Upper lobe of left lung (tissue), 6 donors: Measurements from ENCODE around the gene PCYOX1L. TPM values are rescaled to one million over a fixed set of nuclear protein-coding genes. Genes with fewer than 3 reads are reported as not detected.

Experiments
- ATAC-seq, 2 donors: fragments of 200-7000 bp; cut with Tn5 transposase; one replicate each; pipeline ENCODE4 v1.9.1; 2022; ENCODE audit warnings: mild to moderate bottlenecking in 2 of 2, moderate library complexity in 2 of 2; ENCODE audit not compliant: low FRiP score in 2 of 2
- DNase-seq, 2 donors: peaks; one replicate each; pipeline ENCODE4 v3.0.0-alpha.2; 2019 to 2020
- H3K27ac ChIP-seq, 4 donors: fragments of 200-600 bp; sonication (generic); one replicate each; pipeline ENCODE4 v1.5.1; 2016 to 2019
- H3K27me3 ChIP-seq, 4 donors: fragments of 200-600 bp; sonication (generic); one replicate each; pipeline ENCODE4 v1.5.1; 2017 to 2019
- H3K36me3 ChIP-seq, 4 donors: fragments of 200-600 bp; sonication (generic); one replicate each; pipeline ENCODE4 v1.5.1; 2016 to 2019
- H3K4me1 ChIP-seq, 4 donors: fragments of 200-600 bp; sonication (generic); one replicate each; pipeline ENCODE4 v1.5.1; 2018 to 2019
- H3K4me3 ChIP-seq, 4 donors: fragments of 200-600 bp; sonication (generic); one replicate each; pipeline ENCODE4 v1.5.1; 2017 to 2019; ENCODE audit warnings: mild to moderate bottlenecking in 2 of 4, moderate library complexity in 1 of 4
- H3K9me3 ChIP-seq, 4 donors: fragments of 200-600 bp; sonication (generic); one replicate each; pipeline ENCODE4 v1.5.1; 2018 to 2019
- CTCF ChIP-seq, 6 experiments: fragments of 450-650 bp in 4 of 6; fragments of 200-600 bp in 2 of 6; sonication (generic) in 2 of 6; IDR thresholded peaks; one replicate each; pipeline ENCODE4 v1.5.1; 2016 to 2019; ENCODE audit warnings: antibody characterized with exemption in 6 of 6
- EP300 ChIP-seq, 4 donors: sonication (generic); formaldehyde crosslinking; IDR thresholded peaks; one replicate each; pipeline ENCODE4 v1.5.1; 2017; ENCODE audit warnings: antibody characterized with exemption in 4 of 4, control low read depth in 2 of 4
- POLR2A ChIP-seq, 4 donors: fragments of 450-650 bp; IDR thresholded peaks; one replicate each; pipeline ENCODE4 v1.5.1; 2016 to 2017; ENCODE audit warnings: antibody characterized with exemption in 4 of 4, mild to moderate bottlenecking in 2 of 4
- POLR2AphosphoS5 ChIP-seq, 2 donors: sonication (generic); formaldehyde crosslinking; IDR thresholded peaks; one replicate each; pipeline ENCODE4 v1.5.1; 2017; ENCODE audit warnings: antibody characterized with exemption in 2 of 2
- whole genome bisulfite sequencing, 2 donors: methylation state at CpG; one replicate each; pipeline ENCODE4 v1.1.5; 2017 to 2018; 5-methylcytosine and 5-hydroxymethylcytosine counted together
- total RNA-seq, 6 donors: library from RNA; depleted of rRNA in 4 of 6; stranded (reverse); fragments of >200 nt in 4 of 6; gene quantifications; one replicate each; pipeline versions ENCODE4 v1.1.0 to v1.2.1, GENCODE V29; 2016 to 2021
- donor health status: DM: no; HTN: no; CAD: no; lungs with moderate emphysema.
- donor health status: DM: no; HTN: yes; CAD: no; lungs with severe emphysema.

Gene PCYOX1L
- total RNA-seq, 6 donors from 2014 or later = 3.2 to 10.1 (median 5.0) TPM

- TF ChIP-seq CTCF (IDR thresholded peaks at IDR 0.05) (no peak), POLR2AphosphoS5 (IDR thresholded peaks at IDR 0.05) (no peak), POLR2A (IDR thresholded peaks at IDR 0.05) (no peak), EP300 (IDR thresholded peaks at IDR 0.05) (no peak)
- Histone ChIP-seq H3K36me3 (peaks cover 32 to 59% (median 43%) of the 10 kb centered on the region in 4 donors), H3K4me1 (peaks cover 23 to 34% (median 30%) of the 10 kb centered on the region in 4 donors), H3K27me3 (no peaks in the 10 kb centered on the region), H3K9me3 (no peaks in the 10 kb centered on the region), H3K4me3 (no peak overlapping the region), H3K27ac (peak overlapping the region; percentile 3 to 86 (median 62))
- DNase-seq = no peak
- no peak for ATAC-seq
- whole genome bisulfite sequencing, 2 donors = 88% methylated on average over 4 of the region's 4 CpGs
These were observed 8.5 kb upstream of the PCYOX1L start for GRCh38 chr5:149349382-149349781.

- Histone ChIP-seq H3K27me3 (no peaks in the 10 kb centered on the region), H3K9me3 (no peaks in the 10 kb centered on the region), H3K4me3 (no peak overlapping the region), H3K4me1 (peaks cover 9 to 17% (median 16%) of the 10 kb centered on the region in 4 donors), H3K27ac (no peak overlapping the region), H3K36me3 (peaks cover 32 to 75% (median 51%) of the 10 kb centered on the region in 4 donors)
- DNase-seq (no peak), ATAC-seq (no peak)
- TF ChIP-seq POLR2AphosphoS5 (IDR thresholded peaks at IDR 0.05) (no peak), EP300 (IDR thresholded peaks at IDR 0.05) (no peak), CTCF (IDR thresholded peaks at IDR 0.05) (no peak), POLR2A (IDR thresholded peaks at IDR 0.05) (no peak)
- WGBS, 2 donors = 52 to 58% methylated on average over 4 of the region's 4 CpGs
These were observed 5.7 kb upstream of the PCYOX1L start for GRCh38 chr5:149352169-149352568.

- H3K36me3 ChIP-seq = peaks cover 25 to 70% (median 47%) of the 10 kb centered on the region in 4 donors
- H3K9me3 ChIP-seq = no peaks in the 10 kb centered on the region
- WGBS, 2 donors = 92 to 94% methylated on average over 2 of the region's 2 CpGs
- ATAC-seq (no peak), DNase-seq (no peak)
- H3K4me3 ChIP-seq = no peak overlapping the region
- no peak for TF ChIP-seq POLR2AphosphoS5 (IDR thresholded peaks at IDR 0.05)
- no peak for TF ChIP-seq EP300 (IDR thresholded peaks at IDR 0.05)
- TF ChIP-seq CTCF (IDR thresholded peaks at IDR 0.05) = no peak
- TF ChIP-seq POLR2A (IDR thresholded peaks at IDR 0.05) = no peak
- H3K27me3 ChIP-seq = no peaks in the 10 kb centered on the region
- peaks cover 12 to 16% (median 14%) of the 10 kb centered on the region in 4 donors for H3K4me1 ChIP-seq
- H3K27ac ChIP-seq = no peak overlapping the region
These were observed 3.9 kb upstream of the PCYOX1L start for GRCh38 chr5:149353911-149354310.

GRCh38 chr5:149355688-149356087, 2.2 kb upstream of the PCYOX1L start:
- no peak overlapping the region for H3K4me3 ChIP-seq
- no peak for DNase-seq
- H3K36me3 ChIP-seq = peaks cover 10 to 52% (median 30%) of the 10 kb centered on the region in 4 donors
- no peaks in the 10 kb centered on the region for H3K27me3 ChIP-seq
- TF ChIP-seq CTCF (IDR thresholded peaks at IDR 0.05) = no peak
- no peak for TF ChIP-seq POLR2AphosphoS5 (IDR thresholded peaks at IDR 0.05)
- TF ChIP-seq EP300 (IDR thresholded peaks at IDR 0.05) = no peak
- TF ChIP-seq POLR2A (IDR thresholded peaks at IDR 0.05) = no peak
- ATAC-seq = no peak
- H3K4me1 ChIP-seq = peaks cover 7 to 16% (median 12%) of the 10 kb centered on the region in 4 donors
- no peaks in the 10 kb centered on the region for H3K9me3 ChIP-seq
- WGBS, 2 donors = 100% methylated on average over 1 of the region's 1 CpG
- H3K27ac ChIP-seq = no peak overlapping the region

- no peak overlapping the region for H3K27ac ChIP-seq
- H3K9me3 ChIP-seq = no peaks in the 10 kb centered on the region
- WGBS, 2 donors = 85 to 96% methylated on average over 8 of the region's 8 CpGs
- ATAC-seq = no peak
- TF ChIP-seq EP300 (IDR thresholded peaks at IDR 0.05) (no peak), POLR2AphosphoS5 (IDR thresholded peaks at IDR 0.05) (no peak)
- DNase-seq = no peak
- H3K36me3 ChIP-seq = peaks cover 3 to 45% (median 23%) of the 10 kb centered on the region in 4 donors
- no peak overlapping the region for H3K4me3 ChIP-seq
- H3K27me3 ChIP-seq = no peaks in the 10 kb centered on the region
- H3K4me1 ChIP-seq = peaks cover 7 to 16% (median 12%) of the 10 kb centered on the region in 4 donors
These were observed 1.5 kb upstream of the PCYOX1L start for GRCh38 chr5:149356391-149356790.
